ENCODE measurements around the gene GYPB.

DNA sequence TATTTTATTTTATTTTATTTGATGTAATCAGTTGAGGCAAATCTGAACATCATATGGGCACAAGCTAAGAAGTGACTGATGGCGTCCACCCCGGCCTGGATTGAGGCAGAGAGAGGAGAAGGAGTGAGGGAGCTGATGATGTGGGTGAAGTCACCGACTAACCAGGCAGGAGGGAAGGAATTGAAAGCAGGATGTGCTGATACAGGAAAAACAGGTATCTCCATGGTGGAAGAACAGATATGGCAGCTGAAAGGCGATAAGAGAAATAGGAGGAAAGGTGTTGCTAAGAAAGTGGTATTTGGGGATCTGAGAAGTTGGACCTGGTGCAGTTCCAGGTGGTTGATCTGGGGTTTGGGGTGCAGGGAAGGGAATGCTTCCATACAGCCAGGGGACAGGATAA is 37.6 kb upstream of the GYPB start:
- TF ChIP-seq CTCF (IDR thresholded peaks at IDR 0.05) = no peak
- no peak for TF ChIP-seq EP300 (IDR thresholded peaks at IDR 0.05)
- no peak for TF ChIP-seq POLR2A (IDR thresholded peaks at IDR 0.05)
